Measurements from ENCODE around the gene LDHD.

LDHD gene

DNA sequence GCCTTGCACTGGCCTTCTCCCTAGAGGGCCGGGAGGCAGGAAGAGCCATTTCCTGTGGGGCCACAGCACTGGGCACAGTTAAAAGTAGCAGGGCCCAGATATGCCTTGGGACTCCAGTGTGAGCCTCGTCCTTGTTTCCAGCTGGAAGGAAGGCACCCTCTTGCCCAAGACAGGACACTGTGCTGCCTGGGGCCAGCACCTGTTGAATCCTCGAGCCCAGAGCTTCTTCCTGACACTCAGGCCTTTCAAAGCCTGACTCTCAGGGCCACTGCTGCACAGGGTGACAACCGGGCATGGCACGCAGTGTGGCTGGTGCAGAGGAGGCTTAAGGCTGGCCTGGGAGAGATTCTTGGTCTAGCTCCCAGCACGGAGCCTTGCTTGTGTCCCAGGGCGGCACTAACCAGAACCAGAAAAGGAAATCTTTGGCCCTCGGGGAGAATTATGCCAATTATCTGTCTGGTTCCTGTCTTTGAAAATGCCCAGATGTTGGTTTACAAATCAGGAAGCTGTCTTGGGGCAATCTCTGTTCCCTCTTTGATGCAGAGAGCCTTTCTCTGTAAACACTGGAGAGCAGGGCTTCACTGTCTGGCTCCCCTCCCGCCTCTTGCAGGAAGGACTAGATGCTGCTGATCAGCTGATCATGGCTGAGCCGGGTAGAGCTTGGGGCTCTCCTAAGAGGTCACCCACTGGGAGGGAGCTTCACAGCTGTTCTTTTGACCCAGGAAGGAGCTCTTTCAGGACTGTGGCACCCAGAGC is 11.1 kb downstream of the LDHD start:
- Histone ChIP-seq H3K4me1 (ENCODE audit: control insufficient read depth, low read length) (peaks cover 30% of the 10 kb centered on the region), H3K27ac (ENCODE audit: low read depth, low read length) (no peak overlapping the region)

DNA sequence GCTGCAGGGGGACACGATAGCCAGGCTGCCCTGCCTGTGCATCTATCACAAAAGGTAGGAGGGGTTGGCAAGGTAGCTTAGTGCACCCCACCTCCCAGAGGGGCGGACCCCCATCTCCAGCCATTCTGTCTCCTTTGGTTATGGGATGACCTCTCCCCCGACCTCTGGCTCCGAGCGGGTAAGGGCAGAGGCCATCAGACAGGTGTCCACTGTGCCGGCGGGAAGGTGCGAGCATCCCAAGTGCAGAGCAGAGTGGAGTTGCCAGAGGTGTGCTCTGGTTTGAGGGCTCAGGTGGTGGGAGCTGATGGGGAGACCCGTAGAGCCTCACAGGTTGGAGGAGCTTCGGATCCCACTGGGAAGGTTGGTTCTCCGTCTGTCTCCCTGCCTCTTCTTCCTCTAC is 11.7 kb downstream of the LDHD start:
- H3K4me3 ChIP-seq (ENCODE audit: low read length) = no peak overlapping the region
- H3K4me1 ChIP-seq (ENCODE audit: control insufficient read depth, low read length) = peaks cover 30% of the 10 kb centered on the region
- peaks cover 4% of the 10 kb centered on the region; the same call in 1 of the 2 replicates for H3F3A ChIP-seq (ENCODE audit: control insufficient read depth, insufficient read depth)
- H3K36me3 ChIP-seq (ENCODE audit: control insufficient read depth, low read length) = no peaks in the 10 kb centered on the region
- no peaks in the 10 kb centered on the region for H3K27me3 ChIP-seq (ENCODE audit: control insufficient read depth, low read length)
- H4K20me1 ChIP-seq (ENCODE audit: control insufficient read depth, insufficient read depth, low read depth, low read length) = no peaks in the 10 kb centered on the region
- TF ChIP-seq, protein P1, sequence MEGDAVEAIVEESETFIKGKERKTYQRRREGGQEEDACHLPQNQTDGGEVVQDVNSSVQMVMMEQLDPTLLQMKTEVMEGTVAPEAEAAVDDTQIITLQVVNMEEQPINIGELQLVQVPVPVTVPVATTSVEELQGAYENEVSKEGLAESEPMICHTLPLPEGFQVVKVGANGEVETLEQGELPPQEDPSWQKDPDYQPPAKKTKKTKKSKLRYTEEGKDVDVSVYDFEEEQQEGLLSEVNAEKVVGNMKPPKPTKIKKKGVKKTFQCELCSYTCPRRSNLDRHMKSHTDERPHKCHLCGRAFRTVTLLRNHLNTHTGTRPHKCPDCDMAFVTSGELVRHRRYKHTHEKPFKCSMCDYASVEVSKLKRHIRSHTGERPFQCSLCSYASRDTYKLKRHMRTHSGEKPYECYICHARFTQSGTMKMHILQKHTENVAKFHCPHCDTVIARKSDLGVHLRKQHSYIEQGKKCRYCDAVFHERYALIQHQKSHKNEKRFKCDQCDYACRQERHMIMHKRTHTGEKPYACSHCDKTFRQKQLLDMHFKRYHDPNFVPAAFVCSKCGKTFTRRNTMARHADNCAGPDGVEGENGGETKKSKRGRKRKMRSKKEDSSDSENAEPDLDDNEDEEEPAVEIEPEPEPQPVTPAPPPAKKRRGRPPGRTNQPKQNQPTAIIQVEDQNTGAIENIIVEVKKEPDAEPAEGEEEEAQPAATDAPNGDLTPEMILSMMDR (IDR thresholded peaks at IDR 0.05; ENCODE audit: low read depth, low read length, poor library complexity, severe bottlenecking) = no peak
- no peak for TF ChIP-seq EZH2phosphoT487 (IDR thresholded peaks at IDR 0.05; ENCODE audit: borderline replicate concordance, low read length)
- H3K9me3 ChIP-seq (ENCODE audit: control insufficient read depth, insufficient read depth, low read length) = no peaks in the 10 kb centered on the region
- H3K79me2 ChIP-seq (ENCODE audit: control insufficient read depth, low read length) = no peaks in the 10 kb centered on the region
- H3K9me2 ChIP-seq (replicated peaks; ENCODE audit: control insufficient read depth, low read length) = no peaks in the 10 kb centered on the region
- H3K4me2 ChIP-seq (ENCODE audit: low read length) = no peak overlapping the region
- H3K27ac ChIP-seq (ENCODE audit: low read depth, low read length) = no peak overlapping the region

More for the DNA sequence above, 11.1 kb downstream of the LDHD start:
- no peak overlapping the region for H3K4me3 ChIP-seq (ENCODE audit: low read length)
- peaks cover 7% of the 10 kb centered on the region; the same call in 1 of the 2 replicates for H3F3A ChIP-seq (ENCODE audit: control insufficient read depth, insufficient read depth)
- no peak for TF ChIP-seq EZH2phosphoT487 (IDR thresholded peaks at IDR 0.05; ENCODE audit: borderline replicate concordance, low read length)
- TF ChIP-seq, protein P1 (IDR thresholded peaks at IDR 0.05; ENCODE audit: low read depth, low read length, poor library complexity, severe bottlenecking) = no peak
- no peaks in the 10 kb centered on the region for H3K79me2 ChIP-seq (ENCODE audit: control insufficient read depth, low read length)
- H4K20me1 ChIP-seq (ENCODE audit: control insufficient read depth, insufficient read depth, low read depth, low read length) = no peaks in the 10 kb centered on the region
- no peaks in the 10 kb centered on the region for H3K36me3 ChIP-seq (ENCODE audit: control insufficient read depth, low read length)
- H3K27me3 ChIP-seq (ENCODE audit: control insufficient read depth, low read length) = no peaks in the 10 kb centered on the region
- no peak overlapping the region for H3K4me2 ChIP-seq (ENCODE audit: low read length)
- H3K9me2 ChIP-seq (replicated peaks; ENCODE audit: control insufficient read depth, low read length) = no peaks in the 10 kb centered on the region
- no peaks in the 10 kb centered on the region for H3K9me3 ChIP-seq (ENCODE audit: control insufficient read depth, insufficient read depth, low read length)

DNA sequence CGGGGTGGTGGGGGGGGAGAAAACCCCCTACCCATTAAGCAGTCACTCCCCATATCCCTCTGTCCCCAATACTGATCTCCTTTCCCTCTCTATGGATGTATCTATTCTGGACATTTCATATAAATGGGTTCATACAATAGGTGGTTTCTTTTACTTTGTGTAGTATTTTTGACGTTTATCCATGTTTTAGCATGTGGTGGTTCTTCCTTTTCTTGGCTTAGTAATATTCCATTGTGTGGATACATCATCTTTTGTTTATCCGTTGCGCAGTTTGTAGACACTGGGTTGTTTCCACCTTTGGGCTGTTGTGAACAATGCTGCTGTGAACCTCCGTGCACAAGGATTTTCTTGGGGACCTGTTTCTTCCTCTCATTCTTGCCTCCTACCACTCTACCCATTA is 12.6 kb downstream of the LDHD start:
- H3F3A ChIP-seq (ENCODE audit: control insufficient read depth, insufficient read depth) = peaks cover 4% of the 10 kb centered on the region; the same call in 1 of the 2 replicates
- no peaks in the 10 kb centered on the region for H3K27me3 ChIP-seq (ENCODE audit: control insufficient read depth, low read length)
- no peak for TF ChIP-seq EZH2phosphoT487 (IDR thresholded peaks at IDR 0.05; ENCODE audit: borderline replicate concordance, low read length)
- TF ChIP-seq, protein P1 (IDR thresholded peaks at IDR 0.05; ENCODE audit: low read depth, low read length, poor library complexity, severe bottlenecking) = no peak
- H3K4me2 ChIP-seq (ENCODE audit: low read length) = no peak overlapping the region
- H3K27ac ChIP-seq (ENCODE audit: low read depth, low read length) = no peak overlapping the region
- no peaks in the 10 kb centered on the region for H3K36me3 ChIP-seq (ENCODE audit: control insufficient read depth, low read length)
- no peaks in the 10 kb centered on the region for H3K9me3 ChIP-seq (ENCODE audit: control insufficient read depth, insufficient read depth, low read length)
- H3K4me3 ChIP-seq (ENCODE audit: low read length) = no peak overlapping the region
- H4K20me1 ChIP-seq (ENCODE audit: control insufficient read depth, insufficient read depth, low read depth, low read length) = no peaks in the 10 kb centered on the region
- H3K9me2 ChIP-seq (replicated peaks; ENCODE audit: control insufficient read depth, low read length) = no peaks in the 10 kb centered on the region
- H3K4me1 ChIP-seq (ENCODE audit: control insufficient read depth, low read length) = peaks cover 30% of the 10 kb centered on the region
- no peaks in the 10 kb centered on the region for H3K79me2 ChIP-seq (ENCODE audit: control insufficient read depth, low read length)
